H1 (cell line): ENCODE results near the gene KEL. TPM values are rescaled to one million over a fixed set of nuclear protein-coding genes. Genes with fewer than 3 reads are reported as not detected.

Experiments used
- CTCF ChIA-PET: fragments of 300-600 bp; sonication (Branson Sonifier 250); formaldehyde crosslinking; loops from one replicate; lab custom pipeline; 2021; ENCODE audit not compliant: partially characterized antibody; lab: Charles Lee
- POLR2A ChIA-PET: fragments of 300-600 bp; sonication (Branson Sonifier 250); formaldehyde crosslinking; loops from one replicate; lab custom pipeline; 2021; ENCODE audit warnings: inconsistent platforms; ENCODE audit not compliant: partially characterized antibody; lab: Charles Lee
- DNase-seq, 2 experiments: peaks; one replicate each; pipeline versions ENCODE4 v3.0.0 to v3.0.0-alpha.2; 2010 to 2022; ENCODE audit warnings: low spot score in 2 of 2, low read depth in 1 of 2, mixed read lengths in 1 of 2
- FAIRE-seq: peaks from 2 replicates; lab custom pipeline; 2011; peaks lifted over from hg19 to GRCh38; lab: Jason Lieb, UNC
- H2AFZ ChIP-seq: 2 replicates; pipeline ENCODE4 v1.8.1; 2012; ENCODE audit warnings: low read length, inconsistent platforms
- H2AK5ac ChIP-seq: 2 replicates; pipeline ENCODE4 v1.6.1; 2013; ENCODE audit warnings: low read depth, low read length
- H2BK120ac ChIP-seq: replicated peaks from 2 replicates; pipeline ENCODE3; 2013; ENCODE audit warnings: low read depth, low read length, inconsistent platforms
- H2BK12ac ChIP-seq: 2 replicates; pipeline ENCODE4 v1.6.1; 2013; ENCODE audit warnings: low read depth, low read length
- H2BK15ac ChIP-seq: 2 replicates; pipeline ENCODE4 v1.6.1; 2013; ENCODE audit warnings: low read length
- H2BK20ac ChIP-seq: 2 replicates; pipeline ENCODE4 v1.6.1; 2013; ENCODE audit warnings: low read length
- H2BK5ac ChIP-seq: 2 replicates; pipeline ENCODE4 v1.6.1; 2013; ENCODE audit warnings: low read depth, low read length
- H3K14ac ChIP-seq: 2 replicates; pipeline ENCODE4 v1.6.1; 2013; ENCODE audit warnings: inconsistent platforms; ENCODE audit not compliant: insufficient read length
- H3K18ac ChIP-seq: 2 replicates; pipeline ENCODE4 v1.6.1; 2013; ENCODE audit warnings: low read length; ENCODE audit errors: extremely low read depth
- H3K23ac ChIP-seq: 2 replicates; pipeline ENCODE4 v1.6.1; 2013; ENCODE audit warnings: inconsistent platforms; ENCODE audit not compliant: insufficient read length
- H3K23me2 ChIP-seq: 2 replicates; pipeline ENCODE4 v1.6.1; 2013; ENCODE audit warnings: low read depth, low read length
- H3K27ac ChIP-seq: 2 replicates; pipeline ENCODE4 v1.6.1; 2011; ENCODE audit warnings: low read depth, low read length, inconsistent platforms
- H3K27me3 ChIP-seq, 4 experiments: replicated peaks in 1 of 4; 1 replicate in 1 of 4; 2 replicates in 3 of 4; pipeline versions ENCODE4 v1.6.1 to v1.8.1; 2011 to 2013; ENCODE audit warnings: low read length in 3 of 4, mild to moderate bottlenecking in 3 of 4, inconsistent platforms in 2 of 4, mixed read lengths in 2 of 4, moderate library complexity in 1 of 4; ENCODE audit not compliant: control insufficient read depth in 3 of 4, insufficient read depth in 3 of 4; ENCODE audit errors: extremely low read depth in 1 of 4
- H3K36me3 ChIP-seq, 4 experiments: 2 replicates each; pipeline versions ENCODE4 v1.6.1 to v1.8.1; 2011 to 2013; ENCODE audit warnings: mild to moderate bottlenecking in 4 of 4, low read length in 3 of 4, moderate library complexity in 2 of 4, control low read depth in 1 of 4, inconsistent platforms in 1 of 4; ENCODE audit not compliant: insufficient read depth in 4 of 4, control insufficient read depth in 2 of 4
- H3K4ac ChIP-seq: replicated peaks from 2 replicates; pipeline ENCODE3; 2013; ENCODE audit warnings: low read length, low read depth, mixed read lengths, inconsistent platforms; ENCODE audit not compliant: insufficient read length
- H3K4me1 ChIP-seq, 4 experiments: replicated peaks in 1 of 4; 1 replicate in 1 of 4; 2 replicates in 3 of 4; pipeline versions ENCODE4 v1.6.1 to v1.8.1; 2011 to 2013; ENCODE audit warnings: low read length in 3 of 4, inconsistent platforms in 2 of 4, mixed read lengths in 1 of 4; ENCODE audit not compliant: insufficient read depth in 4 of 4, control insufficient read depth in 3 of 4
- H3K4me2 ChIP-seq, 2 experiments: 2 replicates each; pipeline versions ENCODE4 v1.6.1 to v1.8.1; 2011 to 2013; ENCODE audit warnings: low read depth in 2 of 2, low read length in 2 of 2, control low read depth in 1 of 2, inconsistent platforms in 1 of 2, mild to moderate bottlenecking in 1 of 2; ENCODE audit not compliant: insufficient read depth in 1 of 2
- H3K4me3 ChIP-seq, 4 experiments: fragments of 200-600, 300-600 bp in 1 of 4; sonication (generic), shearing (Covaris generic), sonication (Bioruptor Twin) in 1 of 4; 2 replicates each; pipeline versions ENCODE4 v1.5.1 to v1.8.1; 2011 to 2016; ENCODE audit warnings: low read length in 4 of 4, low read depth in 3 of 4, control low read depth in 2 of 4, inconsistent platforms in 2 of 4, mild to moderate bottlenecking in 2 of 4, mixed read lengths in 1 of 4, moderate library complexity in 1 of 4; ENCODE audit not compliant: insufficient read depth in 2 of 4; ENCODE audit errors: extremely low read depth in 1 of 4
- H3K56ac ChIP-seq: replicated peaks from 2 replicates; pipeline ENCODE3; 2013; ENCODE audit warnings: low read depth, mild to moderate bottlenecking, mixed read lengths, low read length, inconsistent platforms; ENCODE audit not compliant: insufficient read length
- H3K79me1 ChIP-seq: 2 replicates; pipeline ENCODE4 v1.6.1; 2013; ENCODE audit warnings: low read depth, low read length, control low read depth
- H3K79me2 ChIP-seq, 2 experiments: 2 replicates each; pipeline versions ENCODE4 v1.6.1 to v1.8.1; 2012 to 2013; ENCODE audit warnings: low read length in 2 of 2, mild to moderate bottlenecking in 2 of 2, inconsistent platforms in 1 of 2; ENCODE audit not compliant: insufficient read depth in 2 of 2, control insufficient read depth in 1 of 2
- H3K9ac ChIP-seq, 4 experiments: replicated peaks in 1 of 4; 1 replicate in 1 of 4; 2 replicates in 3 of 4; pipeline versions ENCODE4 v1.6.1 to v1.8.1; 2011 to 2013; ENCODE audit warnings: low read depth in 3 of 4, low read length in 3 of 4, control low read depth in 2 of 4, mild to moderate bottlenecking in 2 of 4, moderate library complexity in 2 of 4, inconsistent platforms in 1 of 4; ENCODE audit errors: extremely low read depth in 1 of 4
- H3K9me3 ChIP-seq, 2 experiments: 2 replicates each; pipeline versions ENCODE4 v1.6.1 to v1.8.1; 2012 to 2013; ENCODE audit warnings: mild to moderate bottlenecking in 2 of 2, moderate library complexity in 2 of 2, control low read depth in 1 of 2, inconsistent platforms in 1 of 2, low read depth in 1 of 2, low read length in 1 of 2, mixed read lengths in 1 of 2; ENCODE audit not compliant: insufficient read depth in 2 of 2
- H4K20me1 ChIP-seq, 2 experiments: replicated peaks in 1 of 2; 2 replicates each; pipeline versions ENCODE3 to v1.8.1; 2011 to 2013; ENCODE audit warnings: inconsistent platforms in 2 of 2, low read length in 2 of 2, mild to moderate bottlenecking in 1 of 2; ENCODE audit not compliant: insufficient read depth in 2 of 2, control insufficient read depth in 1 of 2
- H4K5ac ChIP-seq: 2 replicates; pipeline ENCODE4 v1.6.1; 2013; ENCODE audit warnings: low read length, low read depth, mixed read lengths, inconsistent platforms; ENCODE audit not compliant: insufficient read length
- H4K8ac ChIP-seq: 2 replicates; pipeline ENCODE4 v1.8.0; 2013; ENCODE audit warnings: mild to moderate bottlenecking, moderate library complexity, low read length, inconsistent platforms; ENCODE audit not compliant: insufficient read depth; ENCODE audit errors: extremely low read depth
- H4K91ac ChIP-seq: replicated peaks from 2 replicates; pipeline ENCODE3; 2013; ENCODE audit warnings: low read length, mixed read lengths, inconsistent platforms; ENCODE audit not compliant: insufficient read length
- BRCA1 ChIP-seq: IDR thresholded peaks from 2 replicates; pipeline ENCODE4 v1.6.1; 2012; ENCODE audit warnings: low read depth, low read length, improper control_type of control experiment
- CBX5 ChIP-seq: fragments of 300-800, 300-1000 bp; sonication (generic); IDR thresholded peaks from 2 replicates; pipeline ENCODE4 v1.7.1; 2016; ENCODE audit warnings: antibody characterized with exemption, low read length, low read depth
- CHD2 ChIP-seq: IDR thresholded peaks from 2 replicates; pipeline ENCODE4 v1.6.1; 2012; ENCODE audit warnings: low read length, improper control_type of control experiment
- E2F6 ChIP-seq: IDR thresholded peaks from 2 replicates; pipeline ENCODE4 v1.6.1; 2012; ENCODE audit warnings: inconsistent platforms
- KDM4A ChIP-seq: IDR thresholded peaks from one replicate; pipeline ENCODE4 v1.7.1; 2012; ENCODE audit warnings: low read depth, mild to moderate bottlenecking, moderate library complexity, low read length, inconsistent platforms; ENCODE audit not compliant: severe bottlenecking
- KDM5A ChIP-seq: fragments of 200-600 bp; IDR thresholded peaks from 2 replicates; pipeline ENCODE4 v1.7.1; 2012; ENCODE audit warnings: mild to moderate bottlenecking, low read length, inconsistent platforms, mixed read lengths
- NANOG ChIP-seq: IDR thresholded peaks from 2 replicates; pipeline ENCODE4 v1.6.1; 2011; ENCODE audit warnings: low read length, low read depth, mild to moderate bottlenecking, inconsistent platforms; ENCODE audit not compliant: insufficient read depth, poor library complexity, severe bottlenecking
- SIN3A ChIP-seq, 2 experiments: IDR thresholded peaks in 1 of 2; conservative IDR thresholded peaks in 1 of 2; 2 replicates each; pipeline ENCODE4 v1.6.1; 2011 to 2012; ENCODE audit warnings: low read length in 2 of 2, improper control_type of control experiment in 1 of 2, low read depth in 1 of 2, mild to moderate bottlenecking in 1 of 2
- SIX5 ChIP-seq: IDR thresholded peaks from 2 replicates; pipeline ENCODE4 v1.6.1; 2011; ENCODE audit warnings: mild to moderate bottlenecking, low read depth, low read length
- SP4 ChIP-seq: IDR thresholded peaks from 2 replicates; pipeline ENCODE4 v1.6.1; 2012; ENCODE audit warnings: low read length, inconsistent platforms
- TAF7 ChIP-seq: optimal IDR thresholded peaks from 2 replicates; pipeline ENCODE3; 2011; ENCODE audit warnings: low read depth, mild to moderate bottlenecking, inconsistent platforms, low read length, moderate library complexity, borderline replicate concordance
- ZNF274 ChIP-seq: IDR thresholded peaks from 2 replicates; pipeline ENCODE4 v1.7.0; 2012; ENCODE audit warnings: low read length, borderline replicate concordance; ENCODE audit errors: extremely low read depth
- WGBS, 2 experiments: shearing (Covaris generic) in 1 of 2; methylation state at CpG; one replicate each; pipeline versions ENCODE4 v1.1.6 to v1.1.7; 2013 to 2015; ENCODE audit warnings: low lambda C conversion rate in 2 of 2, mixed read lengths in 2 of 2, inconsistent platforms in 1 of 2, low coverage in 1 of 2, missing lambda C conversion rate in 1 of 2; ENCODE audit not compliant: insufficient replicate concordance in 2 of 2, insufficient coverage in 1 of 2, insufficient read length in 1 of 2; ENCODE audit errors: extremely low coverage in 1 of 2, missing lambda C conversion rate in 1 of 2; 5-methylcytosine and 5-hydroxymethylcytosine counted together
- polyA plus RNA-seq, 7 experiments: library from polyadenylated mRNA; depleted of rRNA in 3 of 7; stranded (reverse) in 5 of 7; unstranded in 2 of 7; fragments of >200 nt in 5 of 7; fragments of 200-250 nt in 2 of 7; gene quantifications; 1 replicate in 5 of 7; 2 replicates in 1 of 7; 4 replicates in 1 of 7; pipeline versions ENCODE4 v1.2.1 to v1.2.3, GENCODE V29; 2011 to 2013; ENCODE audit warnings: missing spikeins in 2 of 7, mixed read lengths in 2 of 7
- total RNA-seq: library from RNA; stranded (reverse); fragmentation: NEBNext Ultra II Directional; extraction: Animal tissue kit (Norgen Biotek cat#: 25700); gene quantifications from 2 replicates; pipeline ENCODE4 v1.2.1, GENCODE V29; 2021

Gene KEL
- total and polyA plus RNA-seq, 2 of the 8 experiments (the other 6 are each of a cell fraction or from before 2014, with no cell fraction given) = 1.8 to 1.9 TPM

- H2BK120ac ChIP-seq = no peak overlapping the region
- H4K20me1 ChIP-seq = no peaks in the 10 kb centered on the region
- no peak overlapping the region for H2AK5ac ChIP-seq
- no peak overlapping the region for H3K9ac ChIP-seq
- no peak overlapping the region for H3K18ac ChIP-seq
- no peak overlapping the region for H4K5ac ChIP-seq
- no peak overlapping the region for H3K4ac ChIP-seq
- no peak overlapping the region; the same call in 1 of the 2 replicates for H2AFZ ChIP-seq
- no peak overlapping the region for H3K56ac ChIP-seq
- no peak for DNase-seq
- no peak overlapping the region for H2BK5ac ChIP-seq
- peaks cover 8 to 10% of the 10 kb centered on the region in 2 experiments; a peak in 3 of 4 replicates for H3K9me3 ChIP-seq
- no peaks in the 10 kb centered on the region for H3K79me2 ChIP-seq
- POLR2A ChIA-PET = no interaction called here
- no peak overlapping the region; the same call in 1 of the 2 replicates for H2BK12ac ChIP-seq
- H3K4me3 ChIP-seq = no peak overlapping the region
- no peak overlapping the region for H3K27ac ChIP-seq
- H3K14ac ChIP-seq = no peak overlapping the region
- peaks cover 0 to 9% (median 6%) of the 10 kb centered on the region in 4 experiments; a peak in 6 of 7 replicates for H3K4me1 ChIP-seq
- no peak overlapping the region for H2BK20ac ChIP-seq
- TF ChIP-seq TAF7 = no peak
- no peak for TF ChIP-seq CBX5
- TF ChIP-seq KDM4A = no peak
- no peak for TF ChIP-seq CHD2
- no peak for TF ChIP-seq SIX5
- no peak for TF ChIP-seq ZNF274
- TF ChIP-seq SP4 = no peak
- TF ChIP-seq NANOG = no peak
- no peak for TF ChIP-seq E2F6
- TF ChIP-seq BRCA1 = no peak
- TF ChIP-seq KDM5A = no peak
- TF ChIP-seq SIN3A (conservative IDR thresholded peaks at IDR 0.05 in 1 of 2, IDR thresholded peaks at IDR 0.05 in 1 of 2; ENCODE audit: low read depth in 1 of 2, low read length in 2 of 2) = no peak
- WGBS, 2 experiments = 84% methylated on average over 3 of the region's 3 CpGs; no CpG with 5 or more reads in 1 of the 2 experiments
- H3K36me3 ChIP-seq = peaks cover 0 to 2% (median 0%) of the 10 kb centered on the region in 4 experiments; a peak in 1 of 8 replicates
- H4K91ac ChIP-seq = no peak overlapping the region
- H3K23ac ChIP-seq = no peak overlapping the region
- no peaks in the 10 kb centered on the region for H3K27me3 ChIP-seq
- no peak overlapping the region for H4K8ac ChIP-seq
- H3K4me2 ChIP-seq = no peak overlapping the region
- no peak overlapping the region for H2BK15ac ChIP-seq
- H3K23me2 ChIP-seq = peaks cover 2% of the 10 kb centered on the region; the same call in 1 of the 2 replicates
- no peaks in the 10 kb centered on the region for H3K79me1 ChIP-seq
- CTCF ChIA-PET = interaction anchor here (0.8 to 3.1 kb wide), 6 partner anchors 9 to 91 kb away, joined by 3 to 8 read pairs (median 4); no protein-coding TSS in a partner anchor
- no peak for FAIRE-seq
These were observed 5.1 kb downstream of the KEL start for GRCh38 chr7:142956951-142957623.
